Germinal center (tissue), 1 donor: Measurements from ENCODE around the gene MRPL9.

Experiments
- DNase-seq: peaks from one replicate; pipeline ENCODE4 v3.0.0; 2012; ENCODE audit warnings: mixed read lengths, low spot score

Gene MRPL9

GRCh38 chr1:151733126-151733525 is 30.2 kb downstream of the MRPL9 start:
- DNase-seq: no peak

GRCh38 chr1:151729966-151730291 is 33.4 kb downstream of the MRPL9 start:
- DNase-seq: no peak

DNA sequence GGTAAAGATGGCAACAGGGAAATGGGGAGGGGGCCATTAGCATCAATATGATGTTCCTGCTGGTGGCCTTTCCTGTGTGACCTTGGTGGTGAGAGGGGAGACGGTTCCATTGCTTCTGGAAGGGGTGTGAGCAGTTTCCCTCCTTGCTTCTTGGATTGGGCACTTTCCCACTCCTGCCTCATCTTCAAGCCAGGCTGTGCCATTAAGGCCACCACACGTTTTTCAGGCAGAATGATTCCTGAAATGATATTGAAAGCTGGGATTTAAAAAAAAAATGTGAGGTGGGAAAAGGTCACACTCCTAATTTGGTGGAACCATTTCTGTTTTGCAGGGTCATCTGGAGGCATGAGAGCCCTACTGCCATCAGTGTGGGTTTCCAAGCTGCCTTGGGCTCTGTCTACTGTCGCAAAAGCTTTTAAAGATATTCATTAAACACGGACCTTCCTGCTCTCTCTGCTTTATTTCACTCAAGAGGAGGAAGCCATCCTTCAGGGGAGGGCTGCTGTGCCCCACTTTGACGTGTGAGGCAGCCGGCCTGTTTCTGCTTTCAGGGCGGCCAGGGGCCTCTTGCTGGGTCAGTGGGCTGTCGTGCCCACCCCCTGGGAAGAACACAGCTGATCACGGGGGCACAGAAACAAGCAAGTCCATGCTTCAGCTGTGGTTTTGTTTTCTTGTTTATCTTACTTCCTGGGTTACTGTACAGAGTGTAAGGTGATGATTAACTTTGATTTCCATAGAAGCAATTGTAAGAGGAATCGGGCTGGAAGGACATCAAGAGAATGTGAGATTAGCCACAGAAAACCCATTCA is 33.9 kb downstream of the MRPL9 start:
- DNase-seq: no peak

GRCh38 chr1:151728151-151729054 is 34.9 kb downstream of the MRPL9 start:
- DNase-seq: no peak

- no peak for DNase-seq
Observed at GRCh38 chr1:151723726-151724370, 39.4 kb downstream of the MRPL9 start.

DNA sequence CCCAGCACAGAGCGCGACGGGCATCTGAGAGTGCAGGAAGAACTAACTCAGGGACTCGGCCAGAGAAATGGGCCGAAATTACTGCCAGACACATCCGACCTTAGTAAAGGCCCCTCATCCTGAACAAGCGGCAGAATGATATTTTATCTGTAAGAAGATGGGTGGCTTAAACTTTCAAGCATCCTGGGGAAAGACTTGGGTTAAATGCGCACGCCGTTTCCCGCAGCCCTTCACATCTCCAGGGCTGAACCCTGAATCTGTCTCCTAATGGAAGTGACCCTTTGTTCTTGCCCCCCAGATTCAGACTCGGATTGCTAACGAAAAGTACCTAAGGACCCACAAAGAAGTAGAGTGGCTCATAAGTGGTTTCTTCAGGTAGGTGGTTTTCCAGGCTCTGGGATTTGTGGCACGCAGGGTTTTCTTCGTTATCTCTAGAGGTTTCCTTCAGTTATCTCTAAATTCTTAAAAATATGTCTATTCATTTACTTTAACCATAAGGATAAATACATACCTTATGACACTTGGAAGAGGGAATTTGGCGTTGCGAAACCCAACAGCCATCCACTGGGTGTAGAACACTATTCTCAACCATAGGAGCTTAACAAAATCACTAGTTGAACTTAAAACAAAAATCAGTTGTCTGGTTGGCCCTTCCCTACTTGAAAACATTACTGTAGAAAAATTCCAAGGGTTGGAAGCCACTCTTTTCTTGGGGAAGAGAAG is 41.3 kb downstream of the MRPL9 start:
- no peak for DNase-seq

DNA sequence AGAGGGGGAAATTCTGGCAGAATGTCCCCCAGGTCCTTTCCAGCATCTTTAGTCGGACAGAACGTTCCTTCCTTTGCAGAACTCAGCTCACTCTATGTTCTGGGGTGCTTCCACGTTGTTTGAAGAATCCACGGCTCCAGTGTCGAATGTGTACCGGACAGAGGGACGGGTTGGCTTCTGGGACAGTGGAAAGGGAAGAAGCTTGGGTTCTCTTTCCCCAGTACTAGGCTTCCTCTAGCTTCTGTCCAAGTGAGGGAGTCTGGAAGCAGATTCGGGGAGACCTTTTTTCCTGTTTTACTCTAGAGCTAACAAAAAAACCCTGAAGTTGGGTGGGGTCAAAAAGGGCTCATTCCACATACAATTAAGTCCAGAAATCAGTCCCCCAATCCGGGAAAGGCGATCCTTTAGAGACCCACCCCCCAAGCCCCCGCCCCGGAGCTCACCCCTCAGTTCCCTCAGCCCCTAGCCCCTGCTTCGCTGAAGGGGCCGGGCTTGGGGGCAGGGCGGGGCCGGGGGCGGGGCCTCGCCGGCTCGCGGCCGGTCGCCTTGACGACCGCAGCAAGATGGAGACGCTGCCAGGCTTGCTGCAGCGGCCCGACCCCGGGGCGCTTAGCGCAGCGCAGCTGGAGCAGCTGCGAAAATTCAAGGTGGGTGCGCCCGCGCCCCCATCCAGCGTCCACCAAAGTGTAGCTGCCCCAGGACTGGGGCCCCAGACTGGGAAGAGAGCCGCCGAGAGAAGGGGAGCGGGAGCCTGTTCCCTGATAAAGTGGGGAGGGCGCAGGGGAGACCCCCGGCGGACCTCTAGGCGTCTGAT is 42.1 kb downstream of the MRPL9 start, which contains the start of gene RIIAD1:
RIIAD1 (plus strand) TSS at position 549 of the 814 bp plus-strand sequence; CDS start at position 564, 15 bp downstream.
- DNase-seq: peak; percentile 88

GRCh38 chr1:151720554-151720953 is 42.7 kb downstream of the MRPL9 start:
- DNase-seq: no peak

GRCh38 chr1:151720125-151720524 is 43.2 kb downstream of the MRPL9 start:
- no peak for DNase-seq

DNA sequence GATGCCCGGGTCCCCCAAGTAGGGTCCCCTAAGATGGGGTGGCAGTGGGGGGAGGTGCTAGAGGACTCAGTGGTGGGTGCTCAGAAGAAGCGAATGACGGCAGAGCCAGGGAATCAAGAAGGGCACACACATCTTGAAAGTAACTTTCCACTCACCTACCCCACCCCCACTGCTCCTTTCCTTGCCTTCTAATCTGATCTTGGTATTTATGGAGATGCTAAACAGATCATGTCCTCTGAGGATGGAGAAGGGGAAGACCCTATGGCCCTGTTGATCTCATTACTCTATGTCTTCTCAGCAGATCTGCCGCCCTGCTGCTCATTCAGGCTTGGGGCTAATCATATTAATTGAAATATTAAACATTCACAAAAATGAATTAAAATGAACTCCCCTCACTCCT is 44.6 kb downstream of the MRPL9 start:
- DNase-seq: no peak

DNA sequence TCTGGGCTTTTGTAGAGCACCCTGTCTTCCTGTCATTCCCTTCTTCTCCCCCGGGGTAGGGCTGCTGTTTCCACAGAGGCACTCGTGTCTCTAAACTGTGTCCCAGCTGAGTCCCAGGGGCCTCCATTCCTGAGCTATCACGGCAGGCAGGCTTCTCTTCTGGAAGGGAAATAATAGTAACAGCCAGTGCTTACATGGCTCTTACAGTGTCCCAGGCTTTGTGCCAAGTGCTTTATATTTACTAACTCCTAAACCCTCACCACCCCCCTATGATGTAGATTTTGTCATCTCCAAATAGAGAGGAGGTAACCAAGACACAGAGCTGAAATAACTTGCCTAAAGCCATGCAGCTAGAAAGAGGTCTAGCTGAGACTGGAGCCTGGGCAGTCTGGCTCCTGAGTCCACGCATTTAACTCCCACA is 45.3 kb downstream of the MRPL9 start:
- no peak for DNase-seq

GRCh38 chr1:151716771-151717631 is 46.3 kb downstream of the MRPL9 start, which contains the start of gene CELF3:
Gene CELF3, minus strand, starts transcription at chr1:151716803. Its CDS starts 783 bp downstream, at chr1:151716020.
- DNase-seq: peak; percentile 20

DNA sequence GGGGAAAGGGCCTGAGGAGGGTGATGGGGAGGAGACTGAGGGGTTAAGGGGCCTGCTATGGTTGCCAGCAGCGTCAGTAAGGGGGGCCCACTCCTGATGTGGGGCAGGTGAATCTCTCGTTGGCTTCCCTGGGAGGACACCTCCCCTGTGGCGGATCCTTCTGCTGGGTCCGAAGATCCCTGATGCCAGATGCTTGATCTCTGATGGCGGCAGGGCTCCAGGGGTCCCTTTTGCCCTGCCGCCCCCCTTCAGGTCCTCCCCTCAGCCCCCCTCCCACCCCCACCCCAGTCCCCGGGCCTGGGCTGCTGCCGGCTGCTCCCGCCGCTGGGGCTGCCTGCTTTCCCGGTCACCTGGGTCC is 46.9 kb downstream of the MRPL9 start:
- DNase-seq: no peak

- no peak for DNase-seq
Observed at GRCh38 chr1:151715726-151716404, 47.4 kb downstream of the MRPL9 start.

GRCh38 chr1:151714820-151715725 is 48.2 kb downstream of the MRPL9 start:
- DNase-seq: no peak

DNA sequence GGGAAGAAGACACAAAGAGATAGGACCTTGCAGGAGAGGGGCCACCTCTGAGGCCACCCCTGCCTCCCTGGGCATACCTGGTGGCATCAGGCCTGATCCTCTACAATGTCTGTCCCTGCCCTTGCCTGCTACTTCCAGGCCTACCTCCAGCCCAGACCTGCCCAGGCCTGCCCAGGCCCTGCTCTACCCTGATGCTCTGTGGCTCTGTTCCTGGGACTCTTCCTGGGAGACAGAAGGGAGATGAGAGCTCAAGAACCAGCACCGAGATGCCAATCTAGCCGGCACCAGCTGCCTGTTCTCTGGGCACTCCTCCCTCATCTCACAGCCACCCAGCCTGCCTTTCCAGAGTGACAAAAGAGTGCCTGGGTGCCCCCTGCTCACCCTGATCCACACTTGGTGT is 49.4 kb downstream of the MRPL9 start:
- no peak for DNase-seq

DNA sequence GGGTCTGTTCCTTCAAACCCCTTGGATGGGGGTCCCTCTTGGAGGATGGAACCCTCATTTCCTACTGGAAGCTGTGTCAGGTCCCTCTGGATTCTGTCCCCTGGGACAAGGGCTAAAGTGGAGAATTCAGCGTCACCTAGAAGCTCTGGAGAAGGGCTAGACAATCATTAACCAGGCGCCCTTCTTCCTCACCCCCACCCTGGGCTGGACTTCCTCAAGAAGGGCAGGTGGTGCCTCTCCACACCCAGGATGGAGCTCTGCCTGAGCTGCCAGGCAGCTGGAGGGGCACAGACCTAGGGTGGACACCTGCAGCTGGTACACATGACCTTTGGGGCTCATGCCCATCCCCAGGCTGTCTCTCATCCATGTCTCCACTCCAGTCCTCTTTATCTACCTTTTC is 50.3 kb downstream of the MRPL9 start:
- DNase-seq: no peak

GRCh38 chr1:151711951-151712350 is 51.3 kb downstream of the MRPL9 start:
- no peak for DNase-seq
